Measurements from ENCODE around the gene FBXO10. TPM values are rescaled to one million over a fixed set of nuclear protein-coding genes. Genes with fewer than 3 reads are reported as not detected.

FBXO10 gene
- total and polyA plus RNA-seq, 2 experiments from 2014 or later, result 3.4 to 13.4 TPM

GRCh38 chr9:37551468-37551867, 24.7 kb downstream of the FBXO10 start (continued):
- TF ChIP-seq CTCF (conservative IDR thresholded peaks at IDR 0.05; ENCODE audit: low read depth in 2 of 2), result no peak
- no peak for TF ChIP-seq ZNF462 (CRISPR knock-in tag; IDR thresholded peaks at IDR 0.05)

- no peaks in the 10 kb centered on the region for H3K36me3 Mint-ChIP-seq (ENCODE audit: low read depth)
These were observed 25.4 kb downstream of the FBXO10 start for GRCh38 chr9:37550781-37551180.

More at GRCh38 chr9:37550781-37551180, 25.4 kb downstream of the FBXO10 start:
- Histone ChIP-seq H3K9me2 (ENCODE audit: insufficient read depth) (no peaks in the 10 kb centered on the region), H3F3A (replicated peaks; ENCODE audit: low read depth) (no peaks in the 10 kb centered on the region), H3K79me2 (replicated peaks; ENCODE audit: insufficient read depth) (no peaks in the 10 kb centered on the region), H4K20me1 (replicated peaks; ENCODE audit: insufficient read depth) (no peaks in the 10 kb centered on the region), H3K4me3 (no peak overlapping the region), H3K36me3 (ENCODE audit: insufficient read depth) (no peaks in the 10 kb centered on the region), H3K4me1 (ENCODE audit: insufficient read depth) (no peaks in the 10 kb centered on the region), H3K4me2 (no peak overlapping the region), H3K27ac (ENCODE audit: low read depth) (no peak overlapping the region), H2AFZ (no peak overlapping the region), H3K27me3 (ENCODE audit: insufficient read depth) (no peaks in the 10 kb centered on the region)
- Mint-ChIP-seq H3K27me3 (ENCODE audit: insufficient read depth, low read depth, poor library complexity) (peaks cover 7% of the 10 kb centered on the region), H3K9me3 (no peaks in the 10 kb centered on the region), H3K4me3 (no peak overlapping the region), H3K4me1 (peaks cover 3% of the 10 kb centered on the region; the same call in 1 of the 3 replicates), H3K27ac (no peak overlapping the region)
- DNase-seq (ENCODE audit: low spot score) (no peak), ATAC-seq (no peak)
- TF ChIP-seq EZH2 (IDR thresholded peaks at IDR 0.05; ENCODE audit: low read depth, unreplicated experiment) (no peak), CREB1 (CRISPR knock-in tag; IDR thresholded peaks at IDR 0.05; ENCODE audit: low read depth) (no peak), ETS1 (IDR thresholded peaks at IDR 0.05) (no peak), EZH2phosphoT487 (IDR thresholded peaks at IDR 0.05; ENCODE audit: unreplicated experiment) (no peak), REST (IDR thresholded peaks at IDR 0.05; ENCODE audit: unreplicated experiment) (no peak), CTCF (conservative IDR thresholded peaks at IDR 0.05; ENCODE audit: low read depth in 2 of 2) (no peak), ZNF331 (CRISPR knock-in tag; IDR thresholded peaks at IDR 0.05; ENCODE audit: low read depth) (no peak), STAT1 (IDR thresholded peaks at IDR 0.05; ENCODE audit: unreplicated experiment) (no peak)

Measured in GM23338 (cell line).